DND-41 (cell line): ENCODE measurements around the gene FOXF2.

Experiments
- EZH2 ChIP-seq: IDR thresholded peaks from 3 replicates; pipeline ENCODE4 v1.6.1; 2012; ENCODE audit warnings: borderline replicate concordance, low read depth, mild to moderate bottlenecking, moderate library complexity, low read length, inconsistent platforms; ENCODE audit not compliant: severe bottlenecking
- TF ChIP-seq, protein P1 (sequence below): IDR thresholded peaks from 2 replicates; pipeline ENCODE4 v1.5.1; 2012; ENCODE audit warnings: borderline replicate concordance, low read length, moderate library complexity, mild to moderate bottlenecking; ENCODE audit not compliant: poor library complexity, severe bottlenecking; ENCODE audit errors: extremely low read depth

DNA sequence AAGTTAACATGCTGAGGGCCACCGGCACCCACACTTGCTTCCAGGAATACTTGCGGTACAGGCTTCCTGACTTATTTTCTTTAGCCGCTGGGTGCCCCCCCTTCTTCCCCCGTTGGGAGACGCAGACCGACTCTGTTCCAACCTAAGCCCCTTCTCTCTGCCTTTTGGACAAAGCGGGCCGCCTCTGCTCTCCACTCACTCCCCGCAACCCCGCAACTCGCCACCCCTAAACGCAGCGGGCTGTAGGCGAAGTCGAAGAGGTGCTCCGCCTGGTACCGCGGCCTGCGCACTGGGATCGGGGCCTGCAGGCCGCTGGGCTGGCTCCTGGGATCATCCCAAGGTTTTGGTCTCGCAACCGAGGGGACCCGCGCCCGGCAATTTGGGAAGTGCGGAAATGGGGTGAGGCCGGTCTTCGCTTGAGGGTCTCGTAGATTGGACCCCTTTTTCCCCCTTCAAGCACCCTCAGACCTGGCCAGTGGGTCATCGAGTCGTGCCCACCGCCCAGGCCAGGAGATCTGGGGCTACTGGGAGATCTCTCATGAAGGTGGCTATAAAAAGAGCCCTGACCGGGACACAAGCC lies 4.7 kb upstream of the FOXF2 start:
- TF ChIP-seq, protein P1, sequence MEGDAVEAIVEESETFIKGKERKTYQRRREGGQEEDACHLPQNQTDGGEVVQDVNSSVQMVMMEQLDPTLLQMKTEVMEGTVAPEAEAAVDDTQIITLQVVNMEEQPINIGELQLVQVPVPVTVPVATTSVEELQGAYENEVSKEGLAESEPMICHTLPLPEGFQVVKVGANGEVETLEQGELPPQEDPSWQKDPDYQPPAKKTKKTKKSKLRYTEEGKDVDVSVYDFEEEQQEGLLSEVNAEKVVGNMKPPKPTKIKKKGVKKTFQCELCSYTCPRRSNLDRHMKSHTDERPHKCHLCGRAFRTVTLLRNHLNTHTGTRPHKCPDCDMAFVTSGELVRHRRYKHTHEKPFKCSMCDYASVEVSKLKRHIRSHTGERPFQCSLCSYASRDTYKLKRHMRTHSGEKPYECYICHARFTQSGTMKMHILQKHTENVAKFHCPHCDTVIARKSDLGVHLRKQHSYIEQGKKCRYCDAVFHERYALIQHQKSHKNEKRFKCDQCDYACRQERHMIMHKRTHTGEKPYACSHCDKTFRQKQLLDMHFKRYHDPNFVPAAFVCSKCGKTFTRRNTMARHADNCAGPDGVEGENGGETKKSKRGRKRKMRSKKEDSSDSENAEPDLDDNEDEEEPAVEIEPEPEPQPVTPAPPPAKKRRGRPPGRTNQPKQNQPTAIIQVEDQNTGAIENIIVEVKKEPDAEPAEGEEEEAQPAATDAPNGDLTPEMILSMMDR, result no peak
- no peak for TF ChIP-seq EZH2
